ENCODE results near the gene FILIP1. TPM values are rescaled to one million over a fixed set of nuclear protein-coding genes. Genes with fewer than 3 reads are reported as not detected.
"Not testable (repeated sequence)": the region's sequence is repeated elsewhere in the genome, so short reads cannot be mapped to it uniquely, and the experiment has no call there.

The FILIP1 gene
- total RNA-seq, 4 donors from 2014 or later = 6.0 to 12.3 (median 7.2) TPM

DNA sequence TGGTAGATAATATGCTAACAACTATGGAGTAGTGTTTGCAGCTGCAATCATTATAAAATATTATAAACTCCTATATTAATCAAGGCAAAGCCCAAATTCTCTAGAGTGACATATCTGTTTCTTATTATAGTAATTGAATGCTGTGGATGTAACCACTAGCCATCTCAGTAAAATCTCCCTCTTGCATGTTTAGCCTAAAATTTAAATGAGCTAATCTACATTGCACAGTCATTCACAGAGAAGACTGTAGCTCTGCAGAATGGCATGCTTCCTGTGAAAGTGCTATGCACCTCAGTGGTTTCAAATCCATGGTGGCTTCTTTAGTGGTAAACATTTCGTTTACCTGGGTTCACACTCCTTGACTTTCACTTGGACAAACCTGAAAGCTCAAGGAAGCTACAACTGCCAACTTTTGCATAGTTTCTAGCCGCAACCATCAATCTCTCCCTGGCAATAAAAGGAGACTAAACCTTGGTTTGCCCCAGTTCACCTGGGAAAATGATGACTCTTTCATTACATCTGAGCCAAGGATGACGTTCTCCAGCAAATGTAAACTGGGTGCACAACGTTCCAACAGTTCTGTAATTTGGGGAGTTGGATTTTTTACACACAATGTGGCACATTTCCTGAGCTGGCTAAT, 47.2 kb downstream of the FILIP1 start:
- H3K27me3 ChIP-seq = no peaks in the 10 kb centered on the region
- intact Hi-C loops (cut with DNase I; ENCODE audit: low total_unique reads) = no loop called here

DNA sequence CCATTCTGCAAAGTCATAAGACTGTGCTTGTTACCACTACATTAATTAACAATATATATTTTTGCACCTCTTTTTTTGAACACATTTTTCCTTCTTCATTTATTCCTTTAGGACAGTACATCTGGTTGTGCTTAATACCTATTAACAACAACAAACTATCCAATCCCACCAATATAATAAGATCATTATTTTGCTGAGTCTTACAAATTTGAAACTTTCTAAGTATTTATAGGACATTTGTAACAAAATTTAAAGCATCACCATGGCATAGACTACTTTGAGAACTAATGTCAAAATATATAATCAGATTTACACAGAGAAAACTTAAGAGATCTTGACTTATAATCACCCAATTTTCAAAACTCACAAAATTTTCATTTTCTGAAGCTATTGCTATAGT, 47.9 kb downstream of the FILIP1 start:
- H3K36me3 ChIP-seq = no peaks in the 10 kb centered on the region
- DNase-seq = no peak
- H3K9me3 ChIP-seq = no peaks in the 10 kb centered on the region
- no peaks in the 10 kb centered on the region for H3K27me3 ChIP-seq
- H3K27ac ChIP-seq = no peak overlapping the region
- TF ChIP-seq POLR2AphosphoS5 (IDR thresholded peaks at IDR 0.05) = no peak
- no peak for TF ChIP-seq POLR2A (IDR thresholded peaks at IDR 0.05)
- TF ChIP-seq, protein P1, sequence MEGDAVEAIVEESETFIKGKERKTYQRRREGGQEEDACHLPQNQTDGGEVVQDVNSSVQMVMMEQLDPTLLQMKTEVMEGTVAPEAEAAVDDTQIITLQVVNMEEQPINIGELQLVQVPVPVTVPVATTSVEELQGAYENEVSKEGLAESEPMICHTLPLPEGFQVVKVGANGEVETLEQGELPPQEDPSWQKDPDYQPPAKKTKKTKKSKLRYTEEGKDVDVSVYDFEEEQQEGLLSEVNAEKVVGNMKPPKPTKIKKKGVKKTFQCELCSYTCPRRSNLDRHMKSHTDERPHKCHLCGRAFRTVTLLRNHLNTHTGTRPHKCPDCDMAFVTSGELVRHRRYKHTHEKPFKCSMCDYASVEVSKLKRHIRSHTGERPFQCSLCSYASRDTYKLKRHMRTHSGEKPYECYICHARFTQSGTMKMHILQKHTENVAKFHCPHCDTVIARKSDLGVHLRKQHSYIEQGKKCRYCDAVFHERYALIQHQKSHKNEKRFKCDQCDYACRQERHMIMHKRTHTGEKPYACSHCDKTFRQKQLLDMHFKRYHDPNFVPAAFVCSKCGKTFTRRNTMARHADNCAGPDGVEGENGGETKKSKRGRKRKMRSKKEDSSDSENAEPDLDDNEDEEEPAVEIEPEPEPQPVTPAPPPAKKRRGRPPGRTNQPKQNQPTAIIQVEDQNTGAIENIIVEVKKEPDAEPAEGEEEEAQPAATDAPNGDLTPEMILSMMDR (IDR thresholded peaks at IDR 0.05) = no peak
- TF ChIP-seq EP300 (IDR thresholded peaks at IDR 0.05; ENCODE audit: low read depth) = no peak
- intact Hi-C loops (cut with DNase I; ENCODE audit: low total_unique reads) (no loop called here), in situ Hi-C loops (cut with MboI; ENCODE audit: low pct_ligation_motif_present in 1 of 4, low pct_unique_long_range_greater_than_20kb in 1 of 4, low sequenced_read_pairs in 3 of 4) (no loop called here)
- no peak overlapping the region for H3K4me3 ChIP-seq
- H3K4me1 ChIP-seq = no peaks in the 10 kb centered on the region

More for the DNA sequence above, 47.2 kb downstream of the FILIP1 start:
- in situ Hi-C loops (cut with MboI; ENCODE audit: low pct_ligation_motif_present in 1 of 4, low pct_unique_long_range_greater_than_20kb in 1 of 4, low sequenced_read_pairs in 3 of 4) = no loop called here
- H3K4me3 ChIP-seq = no peak overlapping the region
- H3K36me3 ChIP-seq = no peaks in the 10 kb centered on the region
- TF ChIP-seq, protein P1 (IDR thresholded peaks at IDR 0.05) = no peak
- TF ChIP-seq EP300 (IDR thresholded peaks at IDR 0.05; ENCODE audit: low read depth) (no peak), POLR2A (IDR thresholded peaks at IDR 0.05) (no peak), POLR2AphosphoS5 (IDR thresholded peaks at IDR 0.05) (no peak)
- no peak overlapping the region for H3K27ac ChIP-seq
- no peaks in the 10 kb centered on the region for H3K9me3 ChIP-seq
- DNase-seq = no peak
- H3K4me1 ChIP-seq = no peaks in the 10 kb centered on the region
- 58 to 74% methylated on average over 3 to 4 of the region's 4 CpGs for WGBS, 2 donors (ENCODE audit: low coverage in 1 of 2)

DNA sequence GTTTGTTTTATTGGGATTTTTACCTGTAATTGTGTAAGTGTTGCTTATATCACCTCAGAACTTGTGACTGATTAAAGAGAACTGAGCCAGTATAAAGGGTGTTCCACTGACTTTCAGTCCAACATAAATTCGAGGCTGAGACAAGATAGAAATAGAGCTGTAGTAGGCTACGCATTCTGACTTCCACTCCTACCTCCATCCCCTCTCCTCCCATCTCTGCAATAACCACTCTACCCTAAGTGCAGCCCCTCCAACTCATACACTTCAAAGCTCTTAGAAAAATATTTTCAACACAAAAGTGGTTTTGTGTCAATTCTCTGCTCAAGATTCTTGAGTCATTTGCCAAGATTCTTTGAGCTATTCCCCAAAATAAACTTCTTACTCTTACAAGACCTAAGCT, 48.7 kb downstream of the FILIP1 start:
- intact Hi-C loops (cut with DNase I; ENCODE audit: low total_unique reads) = no loop called here
- DNase-seq = no peak
- TF ChIP-seq POLR2A (IDR thresholded peaks at IDR 0.05) (no peak), EP300 (IDR thresholded peaks at IDR 0.05; ENCODE audit: low read depth) (no peak), POLR2AphosphoS5 (IDR thresholded peaks at IDR 0.05) (no peak)
- TF ChIP-seq, protein P1 (IDR thresholded peaks at IDR 0.05) = no peak
- no peaks in the 10 kb centered on the region for H3K36me3 ChIP-seq
- in situ Hi-C loops (cut with MboI; ENCODE audit: low pct_ligation_motif_present in 1 of 4, low pct_unique_long_range_greater_than_20kb in 1 of 4, low sequenced_read_pairs in 3 of 4) = no loop called here
- no peaks in the 10 kb centered on the region for H3K4me1 ChIP-seq
- H3K9me3 ChIP-seq = no peaks in the 10 kb centered on the region
- H3K4me3 ChIP-seq = no peak overlapping the region
- no peak overlapping the region for H3K27ac ChIP-seq
- H3K27me3 ChIP-seq = no peaks in the 10 kb centered on the region
- 67 to 68% methylated on average over 2 of the region's 2 CpGs for WGBS, 2 donors (ENCODE audit: low coverage in 1 of 2)

DNA sequence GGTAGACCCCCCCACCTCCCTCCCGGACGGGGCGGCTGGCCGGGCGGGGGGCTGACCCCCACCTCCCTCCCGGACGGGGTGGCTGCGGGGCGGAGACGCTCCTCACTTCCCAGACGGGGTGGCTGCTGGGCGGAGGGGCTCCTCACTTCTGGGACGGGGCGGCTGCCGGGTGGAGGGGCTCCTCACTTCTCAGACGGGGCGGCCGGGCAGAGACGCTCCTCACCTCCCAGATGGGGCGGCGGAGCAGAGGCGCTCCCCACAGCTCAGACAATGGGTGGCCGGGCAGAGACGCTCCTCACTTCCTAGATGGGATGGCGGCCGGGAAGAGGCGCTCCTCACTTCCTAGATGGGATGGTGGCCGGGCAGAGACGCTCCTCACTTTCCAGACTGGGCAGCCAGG, 51.7 kb downstream of the FILIP1 start:
- H3K9me3 ChIP-seq; DNase-seq; H3K4me3 ChIP-seq; H3K27me3 ChIP-seq; H3K27ac ChIP-seq; in situ Hi-C loops (cut with MboI; ENCODE audit: low pct_ligation_motif_present in 1 of 4, low pct_unique_long_range_greater_than_20kb in 1 of 4, low sequenced_read_pairs in 3 of 4); H3K36me3 ChIP-seq; H3K4me1 ChIP-seq; intact Hi-C loops (cut with DNase I; ENCODE audit: low total_unique reads): not testable (repeated sequence)
- WGBS, 2 donors (ENCODE audit: low coverage in 1 of 2) = 100% methylated on average over 6 of the region's 29 CpGs; no CpG with 5 or more reads in 1 of the 2 donors

DNA sequence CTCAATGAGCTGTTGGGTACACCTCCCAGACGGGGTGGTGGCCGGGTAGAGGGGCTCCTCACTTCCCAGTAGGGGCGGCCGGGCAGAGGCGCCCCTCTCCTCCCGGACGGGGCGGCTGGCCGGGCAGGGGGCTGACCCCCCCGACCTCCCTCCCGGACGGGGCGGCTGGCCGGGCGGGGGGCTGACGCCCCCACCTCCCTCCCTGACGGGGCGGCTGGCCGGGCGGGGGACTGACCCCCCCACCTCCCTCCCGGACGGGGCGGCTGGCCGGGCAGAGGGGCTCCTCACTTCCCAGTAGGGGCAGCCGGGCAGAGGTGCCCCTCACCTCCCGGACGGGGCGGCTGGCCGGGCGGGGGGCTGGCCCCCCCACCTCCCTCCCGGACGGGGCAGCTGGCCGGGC, 52.1 kb downstream of the FILIP1 start:
- H3K27me3 ChIP-seq; intact Hi-C loops (cut with DNase I; ENCODE audit: low total_unique reads); H3K27ac ChIP-seq; DNase-seq; in situ Hi-C loops (cut with MboI; ENCODE audit: low pct_ligation_motif_present in 1 of 4, low pct_unique_long_range_greater_than_20kb in 1 of 4, low sequenced_read_pairs in 3 of 4); H3K9me3 ChIP-seq; H3K4me3 ChIP-seq; H3K36me3 ChIP-seq: not testable (repeated sequence)
- 70% methylated on average over 4 of the region's 33 CpGs; no CpG with 5 or more reads in 1 of the 2 donors for WGBS, 2 donors (ENCODE audit: low coverage in 1 of 2)
- peaks cover 0 to 10% (median 0%) of the 10 kb centered on the region in 4 donors for H3K4me1 ChIP-seq
